ENCODE data around the gene ADAMTSL5. TPM values are rescaled to one million over a fixed set of nuclear protein-coding genes. Genes with fewer than 3 reads are reported as not detected.

Gene ADAMTSL5, protein sequence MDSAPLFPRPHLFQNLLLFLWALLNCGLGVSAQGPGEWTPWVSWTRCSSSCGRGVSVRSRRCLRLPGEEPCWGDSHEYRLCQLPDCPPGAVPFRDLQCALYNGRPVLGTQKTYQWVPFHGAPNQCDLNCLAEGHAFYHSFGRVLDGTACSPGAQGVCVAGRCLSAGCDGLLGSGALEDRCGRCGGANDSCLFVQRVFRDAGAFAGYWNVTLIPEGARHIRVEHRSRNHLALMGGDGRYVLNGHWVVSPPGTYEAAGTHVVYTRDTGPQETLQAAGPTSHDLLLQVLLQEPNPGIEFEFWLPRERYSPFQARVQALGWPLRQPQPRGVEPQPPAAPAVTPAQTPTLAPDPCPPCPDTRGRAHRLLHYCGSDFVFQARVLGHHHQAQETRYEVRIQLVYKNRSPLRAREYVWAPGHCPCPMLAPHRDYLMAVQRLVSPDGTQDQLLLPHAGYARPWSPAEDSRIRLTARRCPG
- not detected in 2 replicates for polyA plus RNA-seq

DNA sequence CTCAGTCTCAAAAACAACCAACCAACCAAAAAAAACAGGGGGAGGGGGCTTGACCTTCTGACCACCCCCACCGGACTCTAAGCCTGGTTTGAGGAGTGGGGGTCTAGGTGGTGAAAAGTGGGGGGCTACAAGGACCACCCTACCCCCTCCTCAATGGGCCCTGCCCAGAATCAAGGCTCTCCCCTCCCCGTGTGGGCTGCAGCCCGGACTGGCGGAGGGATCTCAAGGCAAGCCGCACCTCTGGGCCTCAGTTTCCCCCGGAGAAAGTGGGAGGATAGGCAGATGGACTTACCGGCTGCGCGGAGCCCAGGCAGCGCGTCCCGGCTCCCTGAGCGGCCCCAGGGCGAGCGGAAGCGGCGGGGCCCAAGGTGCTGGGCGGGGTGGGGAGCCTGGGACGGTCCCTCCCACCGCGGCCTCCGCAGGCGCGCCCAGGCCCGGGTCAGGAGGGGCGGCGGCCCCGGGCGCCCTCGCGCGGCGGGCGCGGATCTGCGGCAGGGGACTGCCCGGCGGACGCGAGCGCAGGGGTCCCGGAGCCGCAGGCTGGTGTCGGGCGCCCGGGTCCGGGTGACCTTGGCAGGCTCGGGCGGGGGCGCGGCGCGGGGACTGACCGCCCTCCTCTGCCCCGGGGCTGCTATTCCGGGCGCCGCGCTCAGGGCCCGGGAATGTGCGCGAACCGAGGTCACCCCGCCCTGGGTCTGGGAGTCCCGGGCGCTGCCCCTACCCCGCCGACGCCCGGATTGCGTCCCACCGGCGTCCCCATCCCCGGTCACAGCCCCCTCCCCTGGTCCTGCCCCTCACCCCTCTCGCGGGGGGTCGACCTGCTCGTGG, at the start of gene ADAMTSL5:
ADAMTSL5 (minus strand) TSS at position 349 of the 828 bp plus-strand sequence. CDS start 2,076 bp downstream, outside the sequence.

DNA sequence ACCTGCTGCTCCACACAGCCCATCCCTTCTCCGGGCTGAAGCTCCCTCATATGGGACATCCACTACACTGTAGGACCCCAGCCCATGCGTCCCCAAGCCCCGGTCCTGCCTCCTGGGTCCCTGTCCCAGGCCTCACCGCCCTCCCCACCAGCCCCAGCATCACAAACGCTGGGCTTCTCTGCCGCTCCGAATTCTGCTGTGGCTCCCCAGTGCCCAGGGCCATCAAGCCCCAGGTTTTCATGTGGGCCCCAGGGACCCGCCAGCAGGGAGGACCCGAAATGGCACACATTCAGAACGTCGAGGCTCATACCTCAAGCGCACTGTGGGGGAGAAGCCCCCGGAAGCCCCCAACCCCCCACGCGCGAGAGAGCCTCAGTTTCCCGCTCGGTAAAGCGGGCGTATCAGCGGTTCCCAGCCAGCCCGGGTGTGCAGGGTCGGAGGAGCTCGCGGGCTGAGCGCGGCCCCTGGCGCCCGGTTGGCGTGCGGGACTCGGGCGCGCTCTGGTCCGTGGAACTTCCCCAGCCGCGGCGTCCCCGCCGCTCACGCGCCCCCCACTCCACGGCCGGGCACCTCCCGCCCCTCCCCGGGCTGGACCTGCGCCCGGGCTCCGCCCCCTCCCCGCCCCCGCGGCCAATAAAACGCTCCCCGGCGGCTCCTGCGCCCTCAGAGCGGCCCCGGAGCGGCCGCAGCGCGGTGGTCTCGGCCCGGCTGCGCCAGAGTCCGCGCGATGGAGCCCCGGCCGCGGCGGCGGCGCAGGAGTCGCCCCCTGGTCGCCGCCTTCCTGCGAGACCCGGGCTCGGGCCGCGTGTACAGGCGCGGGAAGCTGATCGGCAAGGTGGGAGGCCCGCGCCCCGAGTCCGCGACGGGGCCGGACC, 10.8 kb upstream of the ADAMTSL5 start, which contains the start of gene PLK5:
PLK5 (plus strand) TSS at position 666 of the 875 bp plus-strand sequence. CDS start 2,920 bp downstream, outside the sequence.

DNA sequence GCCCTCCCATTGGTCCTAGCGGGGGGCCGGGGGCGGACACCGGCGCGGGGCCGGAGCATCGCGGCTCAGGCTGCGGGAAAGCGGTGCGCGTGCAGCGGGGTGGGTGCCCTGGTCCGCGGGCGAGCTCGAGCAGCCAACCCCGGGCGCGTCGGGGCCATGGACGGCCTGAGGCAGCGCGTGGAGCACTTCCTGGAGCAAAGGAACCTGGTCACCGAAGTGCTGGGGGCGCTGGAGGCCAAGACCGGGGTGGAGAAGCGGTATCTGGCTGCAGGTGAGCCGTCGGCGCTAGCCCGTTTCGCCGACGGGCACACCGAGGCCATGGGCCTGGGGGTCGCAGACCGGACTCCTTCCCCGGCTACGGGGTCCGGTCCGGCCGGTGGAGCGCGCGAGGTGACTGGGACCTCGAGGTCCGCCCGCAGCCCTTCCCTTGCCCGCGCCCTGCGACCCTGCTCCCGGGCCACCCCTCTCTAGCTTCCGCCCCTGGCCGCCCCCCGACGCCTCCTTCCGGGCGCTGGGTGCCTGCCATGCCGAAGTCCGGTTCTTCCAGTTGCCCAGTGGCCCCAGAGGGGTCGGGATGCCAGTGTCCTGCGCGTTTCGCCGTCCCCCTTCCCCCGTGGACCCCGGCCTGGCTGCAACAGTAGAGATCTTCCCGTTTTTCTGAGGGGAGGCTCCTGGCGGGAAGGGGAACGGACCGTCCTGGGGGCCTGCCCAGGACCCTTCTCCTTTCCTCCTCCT, 21.5 kb downstream of the ADAMTSL5 start, which contains the start of gene REEP6:
REEP6 (plus strand) TSS at position 68 of the 735 bp plus-strand sequence; CDS start at position 157, 89 bp downstream.

DNA sequence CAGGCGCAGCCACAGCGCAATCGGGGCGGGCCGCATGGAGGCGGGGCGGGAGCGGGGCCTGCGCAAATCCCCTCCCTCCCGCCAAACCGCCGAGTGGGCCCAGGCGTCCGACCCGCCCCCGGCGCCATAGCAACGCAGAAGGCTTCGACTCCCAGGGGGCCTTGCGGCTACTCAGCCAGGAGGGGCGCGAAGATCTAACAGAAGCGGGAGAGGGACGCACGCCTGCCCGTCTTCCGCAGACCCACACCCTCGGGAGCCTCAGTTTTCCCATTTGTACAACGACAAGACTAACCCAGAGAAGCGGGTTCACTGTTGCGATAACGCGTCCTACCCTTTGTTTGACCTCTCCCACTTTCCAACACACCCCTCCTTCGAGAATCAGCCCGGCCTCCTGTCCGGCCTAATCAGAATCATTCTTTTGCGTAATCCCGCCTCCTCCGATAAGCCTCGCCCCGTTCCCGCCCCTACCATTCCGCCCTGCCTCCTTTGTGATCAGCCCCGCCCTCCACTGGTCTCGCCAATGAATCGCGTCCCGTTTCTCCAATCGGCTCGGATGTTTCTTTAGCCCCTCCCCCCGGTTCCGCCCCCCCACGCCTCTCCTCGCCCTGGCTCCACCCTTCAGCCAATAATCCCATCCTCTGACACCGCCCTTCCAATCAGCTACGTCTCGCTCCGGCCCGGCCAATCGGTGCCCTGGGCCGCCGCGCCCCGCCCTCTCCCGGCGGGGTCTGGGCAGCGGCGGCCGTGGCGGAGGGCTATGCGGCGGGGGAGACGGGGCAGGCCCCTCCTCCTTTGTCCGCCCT, 22.3 kb downstream of the ADAMTSL5 start, which contains the start of gene PCSK4:
PCSK4 (minus strand) TSS at position 40 of the 803 bp plus-strand sequence; CDS start at position 36, 4 bp downstream.

DNA sequence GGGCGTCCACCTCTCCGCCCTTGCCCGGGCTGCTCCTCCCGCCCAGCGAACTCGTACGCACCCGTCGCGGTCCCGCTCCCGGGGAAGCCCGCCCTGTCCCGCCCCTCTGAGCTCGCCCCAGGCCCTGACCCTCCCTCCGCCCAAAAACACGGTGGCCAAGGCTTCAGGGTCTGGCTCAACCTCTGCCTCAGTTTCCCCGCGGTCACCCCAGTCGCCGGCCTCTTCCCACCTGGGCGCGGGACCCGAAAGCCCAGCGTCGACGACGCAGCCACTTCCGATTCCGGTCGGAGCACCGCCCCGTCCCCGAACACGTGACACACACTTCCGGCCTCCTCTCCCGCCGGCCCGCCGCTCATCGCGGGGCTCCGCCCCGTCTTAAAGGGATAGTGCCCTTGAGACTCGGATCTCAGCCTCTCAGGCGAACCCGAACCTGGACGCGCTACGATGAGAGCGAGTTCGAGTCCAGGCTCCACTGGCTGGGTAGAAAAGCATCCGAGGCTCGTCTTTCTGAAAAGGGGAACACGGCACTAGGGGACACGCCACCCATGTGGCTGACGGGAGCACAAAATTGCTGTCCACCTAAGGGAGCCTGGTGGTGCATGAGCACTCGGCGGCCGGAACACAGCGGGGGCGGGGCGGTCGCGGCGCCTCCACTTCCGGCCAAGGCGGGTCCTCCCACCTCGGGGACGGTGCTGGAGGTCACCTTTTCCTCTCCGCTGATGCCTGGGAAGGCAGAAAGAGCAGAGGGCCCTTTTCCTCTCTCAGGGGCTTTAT, 33.7 kb downstream of the ADAMTSL5 start, which contains the start of gene C19orf25:
C19orf25 (minus strand) TSS at position 282 of the 774 bp plus-strand sequence. CDS start 312 bp downstream, outside the sequence.

Other genes with a start within 250 kb of the ADAMTSL5 start
- 80.6 and 81.4 TPM in 2 replicates for gene CIRBP, start 243.7 kb downstream of the ADAMTSL5 start, polyA plus RNA-seq
- gene FAM174C, start 237.5 kb downstream of the ADAMTSL5 start, polyA plus RNA-seq: 7.3 and 10.2 TPM in 2 replicates
- not detected in 2 replicates for gene EFNA2, start 227.1 kb downstream of the ADAMTSL5 start, polyA plus RNA-seq
- gene NDUFS7, start 129.1 kb downstream of the ADAMTSL5 start, polyA plus RNA-seq: 41.5 and 71.7 TPM in 2 replicates
- gene GAMT, start 111.5 kb downstream of the ADAMTSL5 start, polyA plus RNA-seq: 9.0 TPM in 2 replicates
- 4.6 and 5.4 TPM in 2 replicates for gene DAZAP1, start 105.4 kb downstream of the ADAMTSL5 start, polyA plus RNA-seq
- gene RPS15, start 74.6 kb downstream of the ADAMTSL5 start, polyA plus RNA-seq: 661 and 694 TPM in 2 replicates
- 0.60 and 1.2 TPM in 2 replicates for gene APC2, start 62.9 kb downstream of the ADAMTSL5 start, polyA plus RNA-seq
- gene C19orf25, start 33.8 kb downstream of the ADAMTSL5 start, polyA plus RNA-seq: 1.2 and 1.5 TPM in 2 replicates
- not detected in 2 replicates for gene PCSK4, start 22.7 kb downstream of the ADAMTSL5 start, polyA plus RNA-seq
- gene REEP6, start 21.8 kb downstream of the ADAMTSL5 start, polyA plus RNA-seq: 2.2 and 3.7 TPM in 2 replicates
- 0.23 TPM in 1 of 2 replicates, not detected in the other for gene PLK5, start 11.1 kb upstream of the ADAMTSL5 start, polyA plus RNA-seq
- gene MEX3D, start 55.3 kb upstream of the ADAMTSL5 start, polyA plus RNA-seq: 1.6 and 2.2 TPM in 2 replicates
- 0.87 and 1.4 TPM in 2 replicates for gene MBD3, start 79.8 kb upstream of the ADAMTSL5 start, polyA plus RNA-seq
- 639 and 706 TPM in 2 replicates for gene UQCR11, start 92.4 kb upstream of the ADAMTSL5 start, polyA plus RNA-seq
- 0.24 and 0.73 TPM in 2 replicates for gene TCF3, start 139.6 kb upstream of the ADAMTSL5 start, polyA plus RNA-seq
- not detected in 2 replicates for gene ONECUT3, start 240.5 kb upstream of the ADAMTSL5 start, polyA plus RNA-seq